Heart left ventricle (tissue), 16 donors: Measurements from ENCODE around the gene ST3GAL6. TPM values are rescaled to one million over a fixed set of nuclear protein-coding genes. Genes with fewer than 3 reads are reported as not detected.

ENCODE experiments used
- ATAC-seq, 4 donors: fragments of 200-7000 bp; cut with Tn5 transposase; one replicate each; pipeline ENCODE4 v1.9.1; 2020 to 2022; ENCODE audit warnings: moderate library complexity in 4 of 4, mild to moderate bottlenecking in 3 of 4, moderate number of reproducible peaks in 1 of 4
- DNase-seq, 5 donors: peaks; one replicate each; pipeline ENCODE4 v3.0.0-alpha.2; 2020
- H3K27ac ChIP-seq, 12 donors: fragments of 200-600 bp; sonication (generic) in 4 of 12; one replicate each; pipeline versions ENCODE4 v1.5.0 to v1.8.0; 2016 to 2022; ENCODE audit warnings: mild to moderate bottlenecking in 2 of 12
- H3K27me3 ChIP-seq, 9 donors: fragments of 200-600 bp; sonication (generic) in 2 of 9; one replicate each; pipeline versions ENCODE4 v1.5.1 to v1.8.0; 2016 to 2022; ENCODE audit warnings: mild to moderate bottlenecking in 3 of 9
- H3K36me3 ChIP-seq, 9 donors: fragments of 200-600 bp; sonication (generic) in 2 of 9; one replicate each; pipeline versions ENCODE4 v1.5.0 to v1.8.0; 2018 to 2022; ENCODE audit warnings: mild to moderate bottlenecking in 2 of 9
- H3K4me1 ChIP-seq, 12 donors: fragments of 200-600 bp; sonication (generic) in 4 of 12; one replicate each; pipeline versions ENCODE4 v1.5.0 to v1.8.0; 2016 to 2022; ENCODE audit warnings: mild to moderate bottlenecking in 3 of 12
- H3K4me3 ChIP-seq, 12 donors: fragments of 200-600 bp; sonication (generic) in 4 of 12; one replicate each; pipeline versions ENCODE4 v1.5.0 to v1.8.0; 2017 to 2022; ENCODE audit warnings: mild to moderate bottlenecking in 9 of 12, moderate library complexity in 4 of 12
- H3K9me3 ChIP-seq, 12 donors: fragments of 200-600 bp; sonication (generic) in 4 of 12; one replicate each; pipeline versions ENCODE4 v1.5.0 to v1.8.0; 2016 to 2022; ENCODE audit warnings: mild to moderate bottlenecking in 1 of 12
- CTCF ChIP-seq, 12 donors: fragments of 200-600 bp; sonication (generic) in 4 of 12; IDR thresholded peaks; one replicate each; pipeline versions ENCODE4 v1.5.0 to v1.8.0; 2018 to 2022; ENCODE audit warnings: antibody characterized with exemption in 12 of 12, mild to moderate bottlenecking in 5 of 12
- POLR2A ChIP-seq, 2 donors: fragments of 450-650 bp; IDR thresholded peaks; one replicate each; pipeline ENCODE4 v1.6.1; 2017; ENCODE audit warnings: antibody characterized with exemption in 2 of 2, mild to moderate bottlenecking in 2 of 2, moderate library complexity in 2 of 2
- WGBS, 4 donors: extraction: QIAGEN DNeasy Blood & Tissue Kit in 2 of 4; methylation state at CpG; one replicate each; pipeline versions ENCODE4 v1.1.5 to v1.1.7; 2013 to 2018; 5-methylcytosine and 5-hydroxymethylcytosine counted together
- intact Hi-C, 10 donors: fragments of 100-400 bp; cut with DNase I; formaldehyde crosslinking; loops; one replicate each; pipeline versions ENCODE4 v1.11.1 to v1.14.2; 2022
- polyA plus RNA-seq, 2 donors: library from polyadenylated mRNA; stranded (reverse); fragments of 200-250 nt; gene quantifications; one replicate each; pipeline ENCODE4 v1.2.3, GENCODE V29; 2013
- total RNA-seq, 9 donors: library from RNA; depleted of rRNA in 2 of 9; stranded (reverse); fragments of >200 nt in 2 of 9; fragmentation: NEBNext Ultra II Directional in 3 of 9; extraction: Animal tissue kit (Norgen Biotek cat#: 25700) in 3 of 9; gene quantifications; one replicate each; pipeline versions ENCODE4 v1.1.0 to v1.2.4, GENCODE V29; 2016 to 2023
- donor health status: ischemic (EF 13 %, LVEDD 7.1; RV severe dilation, severe dysfunction).
- donor health status: healthy with polysubstance abuse.
- donor health status: DM: no; HTN: yes; CAD: no.
- donor health status: DM: no; HTN: no; CAD: no.
- donor health status: ischemic (EF 25% LVEDD 6.9; RV normal size, moderate dysfunction).
- donor health status: ischemic (EF 25% LVEDD 5.7; RV mildly dilated, moderate dysfunction).
- donor health status: healthy.
- donor health status: DM: yes; HTN: yes; CAD: no.
- donor health status: ischemic (EF 35%, LVEDD 5.7; RV mildly dilated, moderate dysfunction).
- donor health status: nonischemic (EF 11% LVEDD 7.7; RV severe dilation, severe dysfunction).
- donor health status: DM: yes; HTN: yes; CAD: no.
- donor health status: PGD.
- donor health status: ischemic (EF 29% LVEDD 5.4; RV normal size, mild dysfunction).
- donor health status: nonischemic (EF 23%, LVEDD 6.1; RV moderate dilation, normal function).

Gene ST3GAL6
- total and polyA plus RNA-seq, 11 donors, result 35.3 to 95.9 (median 64.5) TPM

GRCh38 chr3:98721776-98722175, 41.4 kb upstream of the ST3GAL6 start:
- intact Hi-C loops, result loop anchor here in 1 of 10 donors (10.0 kb wide), 1 partner anchor 117 kb away; no protein-coding TSS in a partner anchor
- no peak for DNase-seq
- 94 to 100% (median 98%) methylated on average over 1 of the region's 1 CpG for WGBS, 4 donors

DNA sequence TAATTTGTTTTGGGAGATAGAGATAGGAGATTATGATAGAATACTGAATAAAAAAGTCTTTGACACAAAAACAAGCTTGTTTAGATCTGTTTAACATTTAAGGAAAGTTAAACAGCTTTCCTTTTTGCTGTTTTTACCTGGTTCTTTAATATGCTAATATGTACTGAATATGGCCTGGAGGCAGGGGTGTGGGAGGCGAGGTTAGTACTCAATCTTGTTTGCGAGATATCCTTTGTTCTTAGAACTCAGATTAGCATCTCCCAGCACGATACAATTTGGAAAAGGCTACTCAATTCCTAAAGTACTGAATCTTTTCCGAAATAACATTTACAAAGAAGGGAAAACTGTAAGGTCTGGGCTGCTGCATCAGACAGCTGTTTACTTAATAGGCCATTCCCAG, 40.8 kb upstream of the ST3GAL6 start:
- no peak for DNase-seq
- Histone ChIP-seq H3K27me3 (no peaks in the 10 kb centered on the region), H3K9me3 (no peaks in the 10 kb centered on the region), H3K27ac (no peak overlapping the region), H3K36me3 (no peaks in the 10 kb centered on the region), H3K4me3 (no peak overlapping the region), H3K4me1 (no peaks in the 10 kb centered on the region)
- TF ChIP-seq CTCF (IDR thresholded peaks at IDR 0.05), result no peak
- TF ChIP-seq POLR2A (IDR thresholded peaks at IDR 0.05), result no peak
- intact Hi-C loops, result loop anchor here in 1 of 10 donors (10.0 kb wide), 1 partner anchor 118 kb away; no protein-coding TSS in a partner anchor
- WGBS, 4 donors, result 81 to 89% (median 85%) methylated on average over 4 of the region's 4 CpGs
- ATAC-seq, result no peak

More at GRCh38 chr3:98721776-98722175, 41.4 kb upstream of the ST3GAL6 start:
- no peak for ATAC-seq
- Histone ChIP-seq H3K4me1 (no peaks in the 10 kb centered on the region), H3K27ac (no peak overlapping the region), H3K4me3 (no peak overlapping the region), H3K9me3 (no peaks in the 10 kb centered on the region), H3K36me3 (no peaks in the 10 kb centered on the region), H3K27me3 (no peaks in the 10 kb centered on the region)
- TF ChIP-seq CTCF (IDR thresholded peaks at IDR 0.05), result no peak
- no peak for TF ChIP-seq POLR2A (IDR thresholded peaks at IDR 0.05)

DNA sequence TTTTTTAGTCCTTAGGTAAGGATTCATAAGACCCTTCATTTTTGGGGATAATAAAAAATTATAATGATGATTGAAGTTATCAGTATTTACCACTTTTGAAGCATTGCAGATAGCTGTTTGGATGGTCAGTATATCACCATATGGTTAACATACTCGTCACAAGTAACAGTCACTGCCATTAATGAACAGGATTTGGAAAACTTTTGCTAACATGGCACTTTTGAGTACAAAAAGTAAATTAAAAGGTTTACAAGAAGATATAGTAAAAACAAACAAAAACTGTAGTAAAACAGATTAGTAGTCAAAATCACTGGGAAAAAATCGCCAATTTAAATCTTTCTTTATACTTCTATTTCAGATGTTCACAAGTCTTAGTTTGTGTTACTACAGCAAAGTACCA, 37.8 kb upstream of the ST3GAL6 start:
- TF ChIP-seq CTCF (IDR thresholded peaks at IDR 0.05), result no peak
- no peak for TF ChIP-seq POLR2A (IDR thresholded peaks at IDR 0.05)
- Histone ChIP-seq H3K27me3 (no peaks in the 10 kb centered on the region), H3K4me3 (no peak overlapping the region), H3K27ac (no peak overlapping the region), H3K4me1 (no peaks in the 10 kb centered on the region), H3K36me3 (no peaks in the 10 kb centered on the region), H3K9me3 (no peaks in the 10 kb centered on the region)
- DNase-seq (no peak), ATAC-seq (no peak)
- intact Hi-C loops, result loop anchor here in 1 of 10 donors (10.0 kb wide), 1 partner anchor 121 kb away; no protein-coding TSS in a partner anchor
- WGBS, 4 donors, result 95 to 100% (median 97%) methylated on average over 2 of the region's 2 CpGs

GRCh38 chr3:98726084-98726483, 37.1 kb upstream of the ST3GAL6 start:
- ATAC-seq (no peak), DNase-seq (no peak)
- WGBS, 4 donors, result 81 to 95% (median 90%) methylated on average over 1 of the region's 1 CpG
- Histone ChIP-seq H3K27me3 (no peaks in the 10 kb centered on the region), H3K27ac (no peak overlapping the region), H3K9me3 (no peaks in the 10 kb centered on the region), H3K4me3 (no peak overlapping the region), H3K4me1 (peaks cover 0 to 5% (median 0%) of the 10 kb centered on the region in 12 donors), H3K36me3 (no peaks in the 10 kb centered on the region)
- intact Hi-C loops, result loop anchor here in 1 of 10 donors (10.0 kb wide), 1 partner anchor 121 kb away; no protein-coding TSS in a partner anchor
- TF ChIP-seq CTCF (IDR thresholded peaks at IDR 0.05), result no peak
- no peak for TF ChIP-seq POLR2A (IDR thresholded peaks at IDR 0.05)
